GM19351 (cell line): ENCODE measurements around the gene ZNF883.
"Not testable (repeated sequence)": the region's sequence is repeated elsewhere in the genome, so short reads cannot be mapped to it uniquely, and the experiment has no call there.

ENCODE experiments used
- ATAC-seq: cut with Tn5 transposase; IDR thresholded peaks from one replicate; pipeline ENCODE4 v1.9.1; 2021; ENCODE audit warnings: mild to moderate bottlenecking, moderate library complexity; ENCODE audit not compliant: unreplicated experiment

Gene ZNF883

DNA sequence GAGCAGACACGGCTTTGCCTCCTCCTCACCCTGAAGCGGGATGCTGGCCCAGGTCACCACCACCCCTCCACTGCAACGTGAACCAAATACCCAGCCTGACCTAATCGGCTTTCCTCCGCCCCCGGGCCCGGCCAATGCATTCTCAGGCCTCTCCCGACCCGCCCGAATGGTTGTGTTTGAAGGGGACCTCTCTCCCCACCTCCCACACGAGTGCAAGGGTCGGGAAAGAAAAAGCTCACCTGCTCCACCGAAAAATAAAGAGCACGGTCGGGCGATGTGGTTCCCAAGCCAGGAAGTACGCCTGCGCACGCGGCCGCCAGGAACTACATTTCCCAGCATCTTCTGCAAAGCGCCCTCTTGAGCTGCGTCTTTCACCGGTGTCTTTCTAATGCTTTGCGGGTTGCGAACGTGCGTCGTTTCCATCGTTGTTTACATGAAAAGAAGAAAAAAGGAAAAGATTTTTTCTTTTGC lies at the start of gene ZNF883:
TSS of gene ZNF883 (minus strand) at position 282 of the 471 bp plus-strand sequence.
- no peak for ATAC-seq

DNA sequence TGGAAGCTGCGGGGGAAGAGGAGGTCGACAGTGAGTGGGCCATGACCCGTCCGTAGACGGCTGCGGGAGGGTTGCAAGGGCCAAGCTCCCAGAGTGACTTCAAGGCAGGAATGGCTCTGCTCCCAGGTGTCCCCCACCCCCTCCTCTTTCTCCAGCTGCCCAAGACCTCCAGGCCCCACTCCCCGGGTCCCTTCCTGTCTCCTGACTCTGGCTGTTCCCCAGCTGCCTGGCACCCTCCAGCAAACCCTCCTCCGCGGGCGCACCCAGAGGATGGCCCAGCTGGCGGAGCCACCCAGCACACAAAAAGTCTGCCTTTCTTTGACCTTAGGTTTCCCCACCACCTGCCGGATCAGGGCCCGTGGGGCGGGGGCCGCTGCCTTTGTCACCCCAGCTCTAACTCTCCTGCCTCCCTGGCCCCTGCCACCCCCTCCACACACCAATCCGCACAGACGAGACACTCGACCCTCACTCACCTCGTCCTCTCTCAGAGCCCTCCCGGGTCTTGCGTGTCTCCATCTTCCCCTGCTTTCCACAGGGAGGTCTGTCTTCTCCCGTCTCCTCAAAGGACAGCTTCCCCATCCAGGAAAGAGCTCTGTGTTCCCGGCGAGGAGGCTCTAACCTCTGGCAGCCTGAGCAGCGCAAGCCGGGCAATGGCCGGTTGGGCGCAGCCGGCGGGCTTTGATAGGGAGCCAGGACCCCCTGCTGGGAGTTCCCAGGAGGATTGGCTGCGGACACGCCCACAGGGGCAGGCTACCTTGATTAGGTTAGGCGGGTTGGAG lies 49.3 kb upstream of the ZNF883 start:
- not testable (repeated sequence) for ATAC-seq

DNA sequence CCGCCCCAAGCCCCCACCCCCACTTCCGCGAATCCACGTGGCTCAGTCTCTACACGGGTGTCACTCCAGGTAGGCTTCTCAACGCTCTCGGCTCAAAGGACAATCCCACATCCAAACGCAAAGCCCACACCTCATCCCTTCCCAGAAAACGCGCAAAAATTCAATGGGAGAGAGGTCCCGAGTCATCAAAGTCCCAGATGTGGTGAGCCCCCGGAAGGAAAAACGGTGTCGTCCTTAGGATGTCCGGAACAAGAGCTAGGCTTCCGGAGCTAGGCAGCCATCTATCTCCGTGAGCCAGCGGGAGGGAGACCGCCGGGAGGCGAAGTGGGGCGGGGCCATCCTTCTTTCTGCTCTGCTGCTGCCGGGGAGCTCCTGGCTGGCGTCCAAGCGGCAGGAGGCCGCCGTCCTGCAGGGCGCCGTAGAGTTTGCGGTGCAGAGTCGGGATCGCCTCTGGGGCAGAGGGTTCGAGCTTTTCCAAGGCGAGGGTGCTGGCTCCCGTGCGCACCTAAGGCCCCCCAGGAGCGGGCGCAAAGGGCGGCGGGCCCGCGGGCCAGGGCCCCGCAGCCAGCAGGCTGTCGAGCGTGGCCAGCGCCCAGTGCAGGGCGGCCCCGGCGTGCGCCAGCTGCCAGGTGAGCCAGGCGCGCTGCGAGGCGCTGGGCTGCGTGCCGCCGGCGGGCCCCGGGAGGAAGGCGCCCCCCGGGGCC lies 47.7 kb upstream of the ZNF883 start:
- not testable (repeated sequence) for ATAC-seq

DNA sequence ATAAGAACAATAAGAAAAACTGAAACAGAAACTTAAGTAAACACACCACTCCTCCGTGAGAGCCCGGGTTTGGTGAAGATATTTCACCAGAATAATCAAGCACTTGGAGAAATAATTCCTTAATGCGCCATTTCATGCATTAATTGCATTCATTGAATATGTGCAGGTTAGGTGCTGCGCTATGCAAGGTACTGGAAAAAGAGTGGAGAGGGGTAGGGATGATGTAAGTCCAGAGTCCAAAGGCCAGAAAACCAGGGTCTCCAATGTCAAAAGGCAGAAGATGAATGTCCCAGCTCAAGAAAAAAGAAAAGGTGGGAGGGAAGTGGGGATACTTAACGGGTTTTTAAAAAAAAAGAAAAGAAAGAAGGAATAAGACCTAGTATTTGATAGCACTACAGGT lies 45.2 kb upstream of the ZNF883 start:
- ATAC-seq, result no peak

DNA sequence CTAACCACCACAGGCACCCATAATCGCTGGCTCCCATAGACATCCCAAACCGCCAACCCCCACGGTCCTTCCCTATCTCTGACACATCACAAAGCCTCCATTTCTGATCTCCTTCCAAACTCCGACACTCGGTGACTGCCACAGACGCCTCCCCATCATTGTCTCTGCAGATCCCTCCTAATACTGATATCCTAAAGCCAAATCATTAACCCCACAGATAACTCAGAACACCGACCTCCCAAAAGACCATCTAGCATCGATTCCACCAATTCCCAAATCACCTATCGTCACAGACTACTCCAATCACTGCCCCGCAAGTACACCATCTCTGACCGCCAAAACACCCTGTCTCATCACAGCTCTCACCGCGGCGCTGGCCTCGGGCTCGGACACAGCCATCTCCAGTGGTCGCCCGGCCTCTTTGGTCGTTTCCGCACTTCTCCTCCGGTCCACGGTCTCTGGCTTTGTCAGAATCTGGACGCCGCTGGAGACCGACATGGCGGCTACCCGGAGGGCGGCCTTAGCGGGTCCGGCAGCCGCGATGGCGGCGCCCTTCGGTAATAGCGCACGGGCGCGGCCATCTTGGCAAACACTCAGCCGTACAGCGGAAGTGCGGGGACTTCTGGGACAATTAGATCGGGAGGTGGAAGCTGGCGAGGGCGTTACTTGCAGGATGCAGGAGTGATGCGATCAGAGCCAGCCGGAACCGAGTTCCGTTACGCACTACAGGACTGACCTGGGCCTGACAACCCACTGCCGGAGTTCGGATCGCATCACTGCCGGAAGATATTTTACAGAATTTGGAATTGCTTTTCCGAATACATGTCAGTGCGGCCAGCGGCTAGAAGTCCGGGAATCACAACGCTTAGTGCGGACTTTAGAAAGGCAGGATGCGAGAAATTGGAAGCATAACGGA lies 44.5 kb upstream of the ZNF883 start, which contains the start of gene ZFP37:
TSS of gene ZFP37 (minus strand) at position 534 of the 916 bp plus-strand sequence. CDS start at position 498, 36 bp downstream.
- peak; percentile 95 for ATAC-seq

DNA sequence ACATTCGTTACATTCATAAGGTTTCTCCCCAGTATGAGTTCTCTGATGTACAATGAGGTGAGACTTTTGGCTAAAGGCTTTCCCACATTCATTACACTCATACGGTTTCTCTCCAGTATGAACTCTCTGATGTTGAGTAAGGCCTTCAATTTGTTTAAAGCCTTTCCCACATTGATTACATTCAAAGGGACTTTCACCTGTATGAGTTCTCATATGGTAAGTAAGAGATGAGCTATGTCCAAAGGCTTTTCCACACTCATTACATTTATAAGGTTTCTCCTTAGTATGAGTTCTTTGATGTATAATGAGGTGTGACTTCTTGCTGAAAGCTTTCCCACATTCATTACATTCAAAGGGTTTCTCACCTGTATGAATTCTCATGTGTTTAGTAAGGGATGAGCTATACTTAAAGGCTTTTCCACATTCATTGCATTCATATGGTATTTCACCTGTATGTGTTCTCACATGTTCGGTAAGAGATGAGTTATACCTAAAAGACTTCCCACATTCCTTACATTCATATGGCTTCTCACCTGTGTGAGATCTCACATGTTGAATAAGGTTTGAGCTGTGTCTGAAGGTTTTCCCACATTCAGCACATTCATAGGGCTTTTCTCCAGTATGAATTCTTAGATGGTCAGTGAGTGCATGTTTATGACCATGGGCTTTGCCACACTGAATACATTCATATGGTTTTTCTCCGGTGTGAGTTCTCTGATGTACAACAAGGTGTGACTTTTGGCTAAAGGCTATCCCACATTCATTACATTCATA lies 31.1 kb upstream of the ZNF883 start:
- no peak for ATAC-seq

DNA sequence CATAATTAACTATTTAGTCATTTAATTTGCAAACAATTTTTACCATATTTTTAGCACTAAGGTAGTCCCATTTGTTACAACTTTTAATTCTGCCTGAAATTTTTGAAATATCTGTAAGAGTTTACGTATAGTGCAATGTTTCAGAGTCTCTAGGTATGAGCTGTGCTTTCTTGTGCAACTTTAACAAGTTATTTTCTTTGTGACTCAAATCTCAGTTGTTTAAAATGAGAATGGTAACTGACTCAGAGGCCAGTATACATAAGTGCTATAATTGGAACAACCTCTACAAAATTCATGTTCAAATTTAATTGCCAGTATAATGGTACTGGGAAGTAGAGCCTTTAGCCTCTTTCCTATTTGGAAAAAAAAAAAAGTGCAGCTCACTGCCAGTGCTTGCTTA lies 14.2 kb upstream of the ZNF883 start:
- ATAC-seq, result no peak

DNA sequence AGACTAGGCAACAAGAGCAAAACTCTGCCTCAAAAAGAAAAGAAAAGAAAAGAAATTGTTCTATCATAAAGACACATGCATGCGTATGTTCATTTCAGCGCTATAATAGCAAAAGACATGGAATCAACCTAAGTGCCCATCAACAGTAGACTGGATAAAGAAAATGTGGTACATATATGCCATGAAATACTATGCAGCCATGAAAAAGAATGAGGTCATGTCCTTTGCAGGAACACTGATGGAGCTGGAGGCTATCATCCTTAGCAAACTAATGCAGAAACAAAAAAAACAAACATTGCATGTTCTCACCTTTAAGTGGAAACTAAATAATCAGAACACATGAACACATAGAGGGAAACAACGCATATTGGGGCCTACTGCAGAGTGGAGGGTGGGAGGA lies 6.3 kb upstream of the ZNF883 start:
- ATAC-seq, result no peak

DNA sequence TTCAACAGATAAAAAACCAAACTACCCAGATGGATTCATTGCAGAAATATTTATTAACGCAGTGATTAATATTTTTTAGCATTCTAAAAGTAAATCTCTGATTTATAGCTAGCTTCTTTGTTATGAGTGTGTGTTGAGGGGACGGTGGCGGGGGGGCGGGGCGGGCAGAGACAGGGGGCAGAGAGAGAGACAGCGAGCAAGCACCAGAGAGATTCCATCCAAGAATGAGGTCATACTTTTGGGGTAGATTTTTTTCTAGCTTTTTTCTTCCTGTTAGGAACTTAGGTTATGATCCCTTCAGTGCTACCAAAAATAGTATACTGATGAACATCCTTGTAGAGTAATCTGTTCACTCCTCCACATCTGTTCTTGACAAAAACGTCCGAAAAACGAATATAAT lies 500 bp upstream of the ZNF883 start:
- no peak for ATAC-seq

DNA sequence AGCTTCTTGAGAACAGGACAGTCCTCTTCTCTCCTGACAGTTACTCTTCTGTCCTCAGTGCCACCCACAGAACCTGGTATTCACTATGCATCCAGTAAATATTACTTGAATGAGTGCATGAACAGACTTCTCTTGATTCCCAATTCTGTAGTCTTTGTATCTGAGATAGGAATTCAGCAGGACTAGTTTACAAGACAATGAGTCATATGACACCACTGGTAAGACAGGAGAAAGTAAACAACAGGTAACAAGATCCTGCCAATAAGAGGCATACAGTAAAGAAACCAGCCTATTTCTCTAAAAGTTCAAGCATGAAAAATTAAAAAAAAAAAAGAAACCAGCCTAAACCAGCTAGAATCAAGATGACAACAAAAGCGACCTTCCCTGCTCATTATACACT lies 6.2 kb downstream of the ZNF883 start:
- ATAC-seq, result no peak

DNA sequence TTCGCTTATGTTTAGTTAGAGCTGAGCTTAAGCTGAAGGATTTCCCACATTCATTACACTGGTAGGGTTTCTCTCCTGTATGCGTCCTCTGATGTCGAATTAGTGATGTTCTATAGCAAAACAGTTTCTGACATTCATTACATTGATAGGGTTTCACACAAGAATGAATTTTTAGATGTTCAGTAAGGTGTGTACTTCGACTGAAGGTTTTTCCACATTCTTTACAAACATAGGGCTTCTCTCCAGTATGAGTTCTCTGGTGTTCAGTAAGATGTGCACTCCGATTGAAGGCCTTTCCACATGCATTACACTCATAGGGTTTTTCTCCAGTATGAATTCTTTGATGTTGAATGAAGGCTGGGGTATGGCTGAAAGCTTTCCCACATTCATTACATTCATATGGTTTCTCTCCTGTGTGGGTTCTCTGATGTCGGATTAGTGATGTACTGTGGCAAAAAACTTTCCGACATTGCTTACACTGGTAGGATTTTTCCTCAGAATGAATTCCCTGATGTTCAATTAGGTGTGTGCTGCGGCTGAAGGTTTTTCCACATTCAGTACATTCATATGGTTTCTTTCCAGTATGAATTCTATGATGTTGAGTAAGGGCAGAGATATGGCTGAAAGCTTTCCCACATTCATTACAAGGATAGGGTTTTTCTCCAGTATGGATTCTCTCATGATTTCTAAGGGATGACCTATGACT lies 14.6 kb downstream of the ZNF883 start:
- no peak for ATAC-seq

DNA sequence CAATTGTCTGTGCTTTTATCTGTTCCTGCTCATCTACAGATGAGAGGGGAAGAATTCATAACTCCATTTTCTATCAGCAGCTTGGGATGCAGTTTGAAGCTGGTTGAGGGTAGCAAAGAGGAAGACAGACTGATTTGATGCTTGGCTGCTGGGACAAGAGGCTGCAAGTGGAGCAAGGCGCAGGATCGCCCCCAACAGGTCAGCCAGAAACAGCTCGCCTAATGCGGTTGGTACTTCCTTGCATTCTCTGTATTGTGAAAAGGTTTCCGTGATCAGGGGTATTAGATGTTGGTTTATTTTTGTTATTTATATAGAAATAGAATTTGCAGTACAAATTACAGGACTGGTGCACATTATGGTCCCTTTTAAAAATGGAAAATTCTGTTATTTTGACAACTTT lies 40.6 kb downstream of the ZNF883 start:
- no peak for ATAC-seq

DNA sequence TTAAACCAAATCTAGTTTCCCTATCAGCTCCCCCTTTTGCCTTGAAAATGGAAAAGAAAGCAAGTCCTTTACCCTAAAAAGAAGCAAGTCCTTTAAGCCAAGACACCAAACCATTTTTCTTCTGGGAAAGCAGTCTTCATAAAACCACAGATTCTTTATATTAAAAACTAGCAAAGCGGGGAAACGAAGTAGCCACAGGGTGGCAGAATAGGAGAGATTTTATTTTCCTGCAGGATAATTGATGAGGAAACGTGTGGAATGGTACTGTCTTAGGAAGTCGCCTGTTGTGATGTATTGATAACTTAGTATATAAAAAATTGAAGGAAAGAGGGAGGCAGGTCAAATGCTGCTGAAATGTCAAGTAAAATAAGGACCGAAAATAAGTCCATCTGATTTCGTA lies 41.1 kb downstream of the ZNF883 start:
- ATAC-seq, result no peak

DNA sequence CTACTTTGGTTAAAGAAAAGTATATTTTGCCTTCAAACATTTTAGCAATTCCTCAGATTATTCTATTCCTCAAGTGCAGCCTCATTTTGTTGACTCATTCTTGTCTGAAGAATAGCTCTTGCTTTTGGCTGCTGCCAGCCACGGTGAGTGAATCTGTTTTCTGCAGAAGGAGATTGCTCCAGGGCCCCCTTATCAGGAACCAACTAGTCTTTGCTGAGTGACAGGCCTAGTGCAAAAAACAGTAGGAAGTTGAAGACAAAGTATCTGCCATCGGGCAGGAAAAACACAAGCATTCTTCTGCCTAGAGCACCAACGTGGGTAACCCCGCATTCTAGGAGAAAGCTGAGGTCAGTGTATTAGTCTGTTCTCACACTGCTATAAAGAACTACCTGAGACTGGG lies 42.3 kb downstream of the ZNF883 start:
- ATAC-seq, result no peak

DNA sequence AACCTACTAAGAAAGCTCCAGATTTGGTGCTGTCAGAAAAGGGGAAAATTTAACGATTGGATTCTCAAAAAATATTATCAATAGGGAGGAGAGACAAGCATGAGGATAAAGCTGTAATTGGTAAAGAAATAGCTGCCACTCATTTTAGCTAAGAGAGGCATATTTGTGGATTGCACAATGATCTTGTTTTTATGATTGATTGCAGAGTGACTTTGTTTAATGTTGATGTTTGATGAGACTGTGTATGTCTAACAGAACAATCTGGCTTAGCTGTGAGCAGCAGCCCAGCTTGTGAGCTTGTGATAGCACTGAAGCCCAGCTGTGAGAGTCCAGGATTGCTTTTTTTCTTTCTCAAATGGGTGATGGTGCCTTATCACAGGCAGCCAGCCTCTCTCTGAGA lies 56.4 kb downstream of the ZNF883 start:
- ATAC-seq, result no peak

DNA sequence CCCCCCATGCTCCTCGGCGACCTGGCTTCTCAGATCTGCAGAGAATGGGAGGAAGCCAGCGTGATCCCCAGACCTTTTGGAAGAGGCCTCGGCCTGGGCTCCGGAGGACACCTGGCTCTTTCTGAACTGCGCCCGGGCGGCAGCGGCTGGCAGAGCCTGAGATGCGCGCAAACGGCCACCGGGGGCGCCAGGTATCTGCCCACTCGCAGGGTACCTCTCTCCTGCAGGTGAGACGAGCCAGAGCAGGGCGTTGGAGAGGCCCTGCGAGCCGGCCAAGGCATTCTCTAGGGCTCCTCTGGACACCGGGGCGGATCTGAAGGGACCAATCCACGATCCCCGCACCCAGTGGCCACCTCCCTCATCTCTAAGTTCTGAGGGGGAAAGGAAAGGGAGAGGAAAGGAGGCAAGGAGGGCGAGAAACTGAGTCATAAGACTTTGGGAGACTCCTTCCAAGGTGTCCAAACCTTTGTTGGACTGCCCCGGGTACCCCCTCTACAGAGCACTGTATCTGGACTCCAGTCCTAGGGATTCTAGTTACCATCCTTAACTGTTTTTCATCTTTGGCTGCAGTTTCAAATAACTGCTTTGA lies 66.3 kb downstream of the ZNF883 start:
- ATAC-seq, result no peak

DNA sequence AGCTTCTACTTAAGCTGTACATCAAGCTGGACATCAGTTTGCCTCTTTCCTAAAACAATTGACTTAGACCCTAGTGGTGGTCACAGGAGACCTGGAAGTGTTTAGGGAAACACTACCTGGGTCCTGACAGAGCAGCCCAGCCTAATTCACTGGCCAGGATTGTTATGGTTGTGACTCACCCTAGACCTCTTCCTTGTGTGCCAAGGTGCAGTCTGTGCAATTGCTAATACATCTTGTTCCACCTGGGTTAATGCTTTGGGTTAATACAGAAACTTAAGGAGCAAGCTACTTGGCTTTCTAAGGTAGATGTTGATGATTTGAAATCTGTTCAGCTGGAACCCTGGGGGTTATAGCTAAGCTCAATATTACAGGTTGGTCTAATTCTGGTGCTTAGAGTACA lies 72.6 kb downstream of the ZNF883 start:
- no peak for ATAC-seq

DNA sequence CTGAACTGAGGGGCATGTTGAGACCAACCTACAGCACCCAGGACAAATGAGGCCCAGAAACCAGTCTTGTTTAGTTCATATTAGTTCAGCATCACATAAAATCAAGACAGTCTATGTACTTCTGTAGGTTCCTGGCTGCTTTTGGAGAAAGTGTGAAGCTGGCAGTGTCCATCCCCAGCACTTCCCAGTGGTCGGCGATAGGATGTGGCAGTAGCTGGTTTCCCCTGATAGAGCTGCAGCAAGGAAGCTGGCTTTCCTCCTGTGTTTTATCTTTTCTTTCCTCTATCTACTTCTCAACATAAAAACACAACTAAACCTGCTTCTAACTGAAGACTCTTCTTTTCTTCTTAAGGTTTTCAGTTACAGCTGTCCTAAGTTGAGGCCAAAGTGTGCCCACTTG lies 78.3 kb downstream of the ZNF883 start:
- ATAC-seq, result no peak

DNA sequence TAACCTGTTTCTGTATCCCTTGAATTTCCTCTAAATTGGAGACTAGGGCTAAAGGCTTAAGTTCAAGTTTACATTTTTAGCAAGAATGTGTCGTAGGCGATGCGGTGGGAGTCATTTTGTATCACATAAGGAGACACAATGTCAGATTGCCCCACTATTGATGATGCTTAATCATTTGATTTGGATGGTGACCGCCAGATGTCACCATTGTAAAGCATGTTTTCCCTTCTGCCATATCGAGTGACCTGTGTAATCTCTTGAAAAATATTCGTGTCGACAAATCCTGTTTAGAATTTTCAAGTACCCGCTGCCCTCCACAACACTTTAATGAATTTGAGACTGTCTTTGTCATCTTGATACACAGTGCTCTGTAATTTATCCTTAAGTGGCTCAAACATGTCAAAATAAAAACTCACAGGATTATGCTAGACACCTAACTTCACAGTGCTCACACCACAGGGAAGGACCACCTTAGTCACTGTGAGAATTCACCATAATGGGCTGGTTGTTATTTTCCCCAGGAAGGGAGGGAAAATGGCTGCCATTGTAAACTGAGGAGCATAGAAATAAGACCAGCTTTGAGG lies 86.8 kb downstream of the ZNF883 start:
- ATAC-seq, result no peak
